ELR (cell line): Measurements from ENCODE around the gene RGS6.

Experiments used
- DNase-seq: peaks from one replicate; pipeline ENCODE4 v3.0.0-alpha.2; 2015; ENCODE audit warnings: low read depth

Gene RGS6

GRCh38 chr14:72525087-72525915, 593.1 kb downstream of the RGS6 start:
- DNase-seq: no peak

- no peak for DNase-seq
Measured at GRCh38 chr14:72527591-72527990, 595.4 kb downstream of the RGS6 start.

- DNase-seq: peak; percentile 73
Measured at GRCh38 chr14:72528059-72528862, 596.0 kb downstream of the RGS6 start.

- DNase-seq: no peak
Measured at GRCh38 chr14:72528863-72529175, 596.6 kb downstream of the RGS6 start.

- DNase-seq: no peak
Measured at GRCh38 chr14:72532686-72533454, 600.6 kb downstream of the RGS6 start.

- DNase-seq: no peak
Measured at GRCh38 chr14:72535485-72535884, 603.3 kb downstream of the RGS6 start.

- DNase-seq: no peak
Measured at GRCh38 chr14:72538387-72538786, 606.2 kb downstream of the RGS6 start.

- no peak for DNase-seq
Measured at GRCh38 chr14:72539661-72540315, 607.6 kb downstream of the RGS6 start.

- DNase-seq: no peak
Measured at GRCh38 chr14:72540836-72541235, 608.6 kb downstream of the RGS6 start.

GRCh38 chr14:72541546-72541945, 609.3 kb downstream of the RGS6 start:
- DNase-seq: no peak

GRCh38 chr14:72543341-72543740, 611.1 kb downstream of the RGS6 start:
- DNase-seq: no peak

GRCh38 chr14:72544615-72545387, 612.6 kb downstream of the RGS6 start:
- DNase-seq: no peak

GRCh38 chr14:72545411-72546311, 613.4 kb downstream of the RGS6 start:
- DNase-seq: peak; percentile 54

GRCh38 chr14:72546344-72547016, 614.3 kb downstream of the RGS6 start:
- DNase-seq: no peak

- DNase-seq: no peak
Measured at GRCh38 chr14:72547999-72548398, 615.8 kb downstream of the RGS6 start.

GRCh38 chr14:72549026-72549425, 616.8 kb downstream of the RGS6 start:
- DNase-seq: peak; percentile 55

GRCh38 chr14:72549854-72550253, 617.6 kb downstream of the RGS6 start:
- DNase-seq: no peak

- no peak for DNase-seq
Measured at GRCh38 chr14:72550513-72550912, 618.3 kb downstream of the RGS6 start.

- no peak for DNase-seq
Measured at GRCh38 chr14:72552236-72552635, 620.0 kb downstream of the RGS6 start.

GRCh38 chr14:72553161-72553560, 620.9 kb downstream of the RGS6 start:
- DNase-seq: no peak
